Prostate gland (tissue), 2 donors: ENCODE results near the gene TRAPPC6A. TPM values are rescaled to one million over a fixed set of nuclear protein-coding genes. Genes with fewer than 3 reads are reported as not detected.

Experiments
- DNase-seq: peaks from one replicate; pipeline ENCODE4 v3.0.0-alpha.2; 2019; ENCODE audit warnings: low spot score
- H3K27ac ChIP-seq, 2 donors: fragments of 200-600 bp; sonication (generic); 2 replicates each; pipeline ENCODE4 v1.5.1; 2017 to 2019
- H3K27me3 ChIP-seq: fragments of 200-600 bp; sonication (generic); replicated peaks from 2 replicates; pipeline ENCODE4 v1.5.1; 2019; ENCODE audit not compliant: insufficient read depth
- H3K36me3 ChIP-seq, 2 donors: fragments of 200-600 bp; sonication (generic); 1 replicate in 1 of 2; 2 replicates in 1 of 2; pipeline versions ENCODE4 v1.5.1 to v1.8.1; 2017 to 2019
- H3K4me1 ChIP-seq: fragments of 200-600 bp; sonication (generic); replicated peaks from 2 replicates; pipeline ENCODE4 v1.5.1; 2019
- H3K4me3 ChIP-seq, 2 donors: fragments of 200-600 bp; sonication (generic); 2 replicates each; pipeline ENCODE4 v1.5.1; 2017 to 2019
- H3K9me3 ChIP-seq: fragments of 200-600 bp; sonication (generic); 2 replicates; pipeline ENCODE4 v1.5.1; 2017
- CTCF ChIP-seq, 4 experiments: fragments of 200-600 bp in 2 of 4; fragments of 450-650 bp in 2 of 4; sonication (generic) in 2 of 4; IDR thresholded peaks; 1 replicate in 3 of 4; 2 replicates in 1 of 4; pipeline ENCODE4 v1.5.1; 2016 to 2019; ENCODE audit warnings: antibody characterized with exemption in 4 of 4, mild to moderate bottlenecking in 2 of 4, moderate library complexity in 2 of 4
- POLR2A ChIP-seq: fragments of 450-650 bp; IDR thresholded peaks from one replicate; pipeline ENCODE4 v1.6.1; 2016; ENCODE audit warnings: antibody characterized with exemption, mild to moderate bottlenecking
- POLR2AphosphoS5 ChIP-seq: sonication (generic); formaldehyde crosslinking; IDR thresholded peaks from one replicate; pipeline ENCODE4 v1.6.1; 2017; ENCODE audit warnings: antibody characterized with exemption
- WGBS: methylation state at CpG from one replicate; pipeline ENCODE4 v1.1.5; 2018; 5-methylcytosine and 5-hydroxymethylcytosine counted together
- intact Hi-C: fragments of 100-400 bp; cut with DNase I; formaldehyde crosslinking; loops from one replicate; pipeline ENCODE4 v1.14.2; 2022
- total RNA-seq, 2 donors: library from RNA; depleted of rRNA; stranded (reverse); fragments of >200 nt; gene quantifications; one replicate each; pipeline ENCODE4 v1.1.0, GENCODE V29; 2016

TRAPPC6A gene
- total RNA-seq, 2 donors from 2014 or later: 57.0 to 80.4 TPM

GRCh38 chr19:45138303-45138751 lies 39.7 kb downstream of the TRAPPC6A start:
- no peaks in the 10 kb centered on the region for H3K4me1 ChIP-seq
- no peak overlapping the region for H3K4me3 ChIP-seq
- peaks cover 0 to 9% of the 10 kb centered on the region in 2 donors for H3K36me3 ChIP-seq
- intact Hi-C loops: no loop called here
- 64% methylated on average over 5 of the region's 11 CpGs for WGBS
- no peaks in the 10 kb centered on the region for H3K9me3 ChIP-seq
- DNase-seq: no peak
- no peak for TF ChIP-seq POLR2AphosphoS5
- no peak for TF ChIP-seq POLR2A
- TF ChIP-seq CTCF (IDR thresholded peaks at IDR 0.05): no peak
- no peak overlapping the region for H3K27ac ChIP-seq
- H3K27me3 ChIP-seq: no peaks in the 10 kb centered on the region

- TF ChIP-seq POLR2AphosphoS5 (no peak), CTCF (IDR thresholded peaks at IDR 0.05) (no peak), POLR2A (no peak)
- no peaks in the 10 kb centered on the region for H3K27me3 ChIP-seq
- intact Hi-C loops: no loop called here
- 67% methylated on average over 17 of the region's 17 CpGs for WGBS
- DNase-seq: no peak
- H3K36me3 ChIP-seq: peaks cover 0 to 4% of the 10 kb centered on the region in 2 donors
- no peaks in the 10 kb centered on the region for H3K9me3 ChIP-seq
- no peak overlapping the region for H3K27ac ChIP-seq
- no peak overlapping the region for H3K4me3 ChIP-seq
- H3K4me1 ChIP-seq: no peaks in the 10 kb centered on the region
Measured at GRCh38 chr19:45137179-45137761, 40.8 kb downstream of the TRAPPC6A start.

- DNase-seq: no peak
Measured at GRCh38 chr19:45136507-45137178, 41.4 kb downstream of the TRAPPC6A start.

DNA sequence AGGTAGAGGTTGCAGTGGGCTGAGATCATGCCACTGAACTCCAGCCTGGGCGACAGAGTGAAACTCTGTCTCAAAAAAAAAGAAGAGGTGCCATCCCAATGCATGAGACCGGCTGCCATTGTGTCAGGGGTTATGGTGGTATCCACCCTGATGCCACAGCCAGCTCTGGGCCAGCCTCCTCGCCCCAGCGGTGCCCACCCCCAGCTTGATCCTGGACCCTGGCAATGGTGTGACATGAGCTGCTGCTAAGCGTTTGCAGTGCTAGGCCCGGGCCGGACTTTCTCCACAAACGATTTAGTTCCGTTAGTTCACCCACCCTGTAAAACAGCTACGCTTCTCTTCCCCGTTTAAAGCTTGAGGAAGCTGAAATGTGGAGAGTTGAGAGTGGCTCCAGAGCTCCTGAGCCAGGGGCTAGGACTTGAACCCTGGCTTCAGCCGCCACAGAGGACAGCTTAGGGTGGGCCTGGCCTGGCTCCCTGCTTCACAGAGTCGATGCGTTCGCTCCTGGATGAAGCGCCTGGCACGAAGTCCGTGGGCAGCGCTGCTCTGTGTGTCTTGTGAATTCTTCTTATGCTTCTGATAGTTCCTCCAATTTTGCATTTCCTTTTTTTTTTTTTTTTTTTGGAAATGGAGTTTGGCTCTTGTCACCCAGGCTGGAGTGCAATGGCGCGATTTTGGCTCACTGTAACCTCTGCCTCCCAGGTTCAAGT lies 42.7 kb downstream of the TRAPPC6A start:
- Histone ChIP-seq H3K4me3 (no peak overlapping the region), H3K36me3 (no peaks in the 10 kb centered on the region), H3K27me3 (no peaks in the 10 kb centered on the region), H3K4me1 (no peaks in the 10 kb centered on the region), H3K9me3 (no peaks in the 10 kb centered on the region), H3K27ac (no peak overlapping the region)
- no peak for TF ChIP-seq POLR2AphosphoS5
- TF ChIP-seq CTCF (IDR thresholded peaks at IDR 0.05): no peak
- no peak for TF ChIP-seq POLR2A
- WGBS: 94% methylated on average over 21 of the region's 21 CpGs
- DNase-seq: no peak
- intact Hi-C loops: no loop called here

More at GRCh38 chr19:45136507-45137178, 41.4 kb downstream of the TRAPPC6A start:
- no peaks in the 10 kb centered on the region for H3K4me1 ChIP-seq
- no peak overlapping the region for H3K27ac ChIP-seq
- H3K27me3 ChIP-seq: no peaks in the 10 kb centered on the region
- WGBS: 75% methylated on average over 12 of the region's 12 CpGs
- no peak for TF ChIP-seq CTCF (IDR thresholded peaks at IDR 0.05)
- no peak for TF ChIP-seq POLR2A
- TF ChIP-seq POLR2AphosphoS5: no peak
- H3K36me3 ChIP-seq: no peaks in the 10 kb centered on the region
- intact Hi-C loops: no loop called here
- no peaks in the 10 kb centered on the region for H3K9me3 ChIP-seq
- H3K4me3 ChIP-seq: no peak overlapping the region
